Motor neuron (in vitro differentiated cells): ENCODE data around the gene MAP1B. TPM values are rescaled to one million over a fixed set of nuclear protein-coding genes. Genes with fewer than 3 reads are reported as not detected.

Experiments
- ATAC-seq, 8 experiments: fragments of 200-7000 bp; cut with Tn5 transposase; replicated peaks in 6 of 8; 2 replicates each; pipeline ENCODE4 v1.8.0; 2021; ENCODE audit warnings: mild to moderate bottlenecking in 8 of 8, moderate library complexity in 8 of 8
- H3K27ac ChIP-seq, 2 donors: fragments of 250-450 bp; sonication (Bioruptor Pico); 2 replicates each; pipeline ENCODE4 v1.9.0; 2021; ENCODE audit warnings: antibody characterized with exemption in 2 of 2, mild to moderate bottlenecking in 2 of 2, moderate library complexity in 1 of 2
- H3K4me1 ChIP-seq, 2 donors: fragments of 250-450 bp; sonication (Bioruptor Pico); replicated peaks in 1 of 2; 2 replicates each; pipeline ENCODE4 v1.6.1; 2021; ENCODE audit warnings: antibody characterized with exemption in 2 of 2, mild to moderate bottlenecking in 2 of 2, moderate library complexity in 1 of 2
- H3K4me3 ChIP-seq, 5 donors: fragments of 250-450 bp; sonication (Bioruptor Pico); 2 replicates each; pipeline ENCODE4 v1.9.0; 2021; ENCODE audit warnings: antibody characterized with exemption in 5 of 5, mild to moderate bottlenecking in 5 of 5, moderate library complexity in 4 of 5
- WGBS, 10 experiments: fragments of 450-650 bp; shearing (Covaris generic); methylation state at CpG; one replicate each; pipeline ENCODE4 v1.0.0; 2022; 5-methylcytosine and 5-hydroxymethylcytosine counted together
- in situ Hi-C, 9 experiments: fragments of 400-800 bp; cut with MboI; loops; one replicate each; pipeline ENCODE4 v1.15.0; 2021; ENCODE audit warnings: low sequenced_read_pairs in 9 of 9, low pct_unique_long_range_greater_than_20kb in 2 of 9; ENCODE audit not compliant: unreplicated experiment in 9 of 9
- total RNA-seq, 8 experiments: library from RNA; unstranded; fragments of 300-600 nt; gene quantifications; 2 replicates each; pipeline versions ENCODE4 v1.2.3 to v1.2.4, GENCODE V29; 2022

Gene MAP1B
- total RNA-seq, 8 experiments from 2014 or later: 36.3 to 576 (median 371) TPM

- 0% methylated on average over 2 to 7 of the region's 11 CpGs; no CpG with 5 or more reads in 7 of the 10 experiments for WGBS, 10 experiments
- in situ Hi-C loops: loop anchor here in 3 of 9 experiments (25.0 kb wide), 1 partner anchor 321 kb away; no protein-coding TSS in a partner anchor
- Histone ChIP-seq H3K4me1 (peaks cover 7 to 16% of the 10 kb centered on the region in 2 donors), H3K27ac (peak overlapping the region; percentile 95 to 96), H3K4me3 (peak overlapping the region; percentile 72 to 90 (median 75))
- ATAC-seq: peak in 7 of 8 experiments; percentile 2 to 21 (median 3)
These were observed 576 bp downstream of the MAP1B start for GRCh38 chr5:72107901-72108201.

DNA sequence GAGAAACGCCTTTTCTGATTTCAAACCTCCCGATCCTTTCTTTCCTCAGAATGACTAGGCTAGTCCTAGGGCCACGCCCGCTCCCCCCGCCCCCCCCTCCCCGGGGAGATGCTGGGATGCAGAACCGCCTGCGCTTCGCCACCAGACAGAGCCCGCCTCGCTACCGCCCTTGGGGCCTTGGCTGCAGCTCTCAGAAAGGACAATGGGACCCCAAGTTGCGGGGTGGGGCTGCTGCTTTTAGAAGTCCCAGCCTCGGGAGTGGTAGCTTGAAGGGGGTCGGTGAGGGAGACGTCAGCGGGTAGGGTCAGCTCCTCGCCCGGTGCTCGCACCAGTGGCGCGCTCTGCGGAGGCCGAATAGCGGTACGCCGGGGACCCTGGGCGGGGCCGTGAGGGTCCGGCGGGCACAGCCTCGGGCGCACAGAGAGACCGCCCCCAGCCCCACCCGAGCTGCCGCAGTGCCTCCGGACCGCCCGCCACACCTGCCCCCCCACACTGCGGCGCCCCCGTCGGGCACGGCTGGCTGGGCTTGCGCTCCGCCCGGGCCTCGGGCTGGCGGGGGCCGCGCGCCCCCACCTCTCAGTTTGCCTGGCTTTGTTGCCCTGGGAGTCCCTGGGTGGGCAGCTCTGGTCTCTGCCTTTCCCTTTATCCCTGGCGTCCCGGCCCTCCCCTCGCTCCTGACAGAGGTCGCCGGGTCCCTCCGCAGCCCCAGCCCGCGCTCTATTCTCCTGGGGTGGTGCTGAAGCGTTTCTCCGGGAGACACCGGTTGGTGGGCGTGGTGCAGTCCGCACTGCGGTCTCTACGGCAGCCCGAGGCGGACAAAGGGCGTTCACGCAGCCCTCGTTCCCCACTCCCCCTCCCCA lies 1.2 kb downstream of the MAP1B start:
- ATAC-seq: peak; percentile 37 to 65 (median 62)
- Histone ChIP-seq H3K27ac (peak overlapping the region; percentile 95 to 96), H3K4me3 (peak overlapping the region; percentile 72 to 90 (median 75)), H3K4me1 (peaks cover 13 to 21% of the 10 kb centered on the region in 2 donors)
- in situ Hi-C loops: loop anchor here in 3 of 9 experiments (25.0 kb wide), 1 partner anchor 321 kb away; no protein-coding TSS in a partner anchor
- 0 to 2% (median 0%) methylated on average over 1 to 12 of the region's 72 CpGs; no CpG with 5 or more reads in 4 of the 10 experiments for WGBS, 10 experiments

- Histone ChIP-seq H3K4me3 (peak overlapping the region; percentile 72 to 90 (median 75)), H3K4me1 (peaks cover 19 to 27% of the 10 kb centered on the region in 2 donors), H3K27ac (peak overlapping the region; percentile 95 to 96)
- 0 to 13% (median 0%) methylated on average over 1 to 2 of the region's 2 CpGs; no CpG with 5 or more reads in 4 of the 10 experiments for WGBS, 10 experiments
- no peak for ATAC-seq
- in situ Hi-C loops: loop anchor here in 3 of 9 experiments (25.0 kb wide), 1 partner anchor 322 kb away; no protein-coding TSS in a partner anchor
These were observed 1.8 kb downstream of the MAP1B start for GRCh38 chr5:72109062-72109411.

DNA sequence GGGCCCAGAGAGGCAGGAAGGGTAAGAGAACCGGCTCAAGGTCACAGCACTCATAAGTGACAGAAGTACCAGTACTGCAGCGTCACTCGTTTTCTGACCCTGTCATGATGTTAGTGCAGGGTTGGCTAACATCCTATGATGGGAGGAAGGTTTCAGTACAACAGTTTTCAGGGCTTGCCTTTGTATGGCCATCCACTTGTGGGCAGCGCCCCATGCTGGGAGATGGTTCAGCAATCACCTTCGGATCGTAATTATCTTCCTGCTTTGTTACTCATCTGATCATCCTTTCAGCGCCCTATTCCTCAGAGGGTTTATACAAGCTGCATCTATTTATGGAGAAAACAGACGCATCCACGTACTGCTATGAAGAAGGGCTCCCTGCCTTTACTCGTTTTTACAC lies 2.4 kb downstream of the MAP1B start:
- Histone ChIP-seq H3K27ac (peak overlapping the region; percentile 95 to 96), H3K4me1 (peaks cover 25 to 32% of the 10 kb centered on the region in 2 donors), H3K4me3 (peak overlapping the region; percentile 72 to 90 (median 75))
- in situ Hi-C loops: loop anchor here in 3 of 9 experiments (25.0 kb wide), 1 partner anchor 322 kb away; no protein-coding TSS in a partner anchor
- 0 to 71% (median 15%) methylated on average over 1 to 10 of the region's 10 CpGs; no CpG with 5 or more reads in 1 of the 10 experiments for WGBS, 10 experiments
- peak in 6 of 8 experiments; percentile 4 to 26 (median 14) for ATAC-seq

- ATAC-seq: peak in 1 of 8 experiments; percentile 2
- Histone ChIP-seq H3K27ac (peak overlapping the region; percentile 95 to 96), H3K4me1 (peaks cover 34 to 41% of the 10 kb centered on the region in 2 donors), H3K4me3 (peak overlapping the region; percentile 72 to 90 (median 75))
- in situ Hi-C loops: loop anchor here in 3 of 9 experiments (25.0 kb wide), 1 partner anchor 323 kb away; no protein-coding TSS in a partner anchor
- WGBS, 10 experiments: 0 to 72% (median 48%) methylated on average over 1 to 7 of the region's 9 CpGs; no CpG with 5 or more reads in 1 of the 10 experiments
These were observed 3.2 kb downstream of the MAP1B start for GRCh38 chr5:72110394-72111013.

DNA sequence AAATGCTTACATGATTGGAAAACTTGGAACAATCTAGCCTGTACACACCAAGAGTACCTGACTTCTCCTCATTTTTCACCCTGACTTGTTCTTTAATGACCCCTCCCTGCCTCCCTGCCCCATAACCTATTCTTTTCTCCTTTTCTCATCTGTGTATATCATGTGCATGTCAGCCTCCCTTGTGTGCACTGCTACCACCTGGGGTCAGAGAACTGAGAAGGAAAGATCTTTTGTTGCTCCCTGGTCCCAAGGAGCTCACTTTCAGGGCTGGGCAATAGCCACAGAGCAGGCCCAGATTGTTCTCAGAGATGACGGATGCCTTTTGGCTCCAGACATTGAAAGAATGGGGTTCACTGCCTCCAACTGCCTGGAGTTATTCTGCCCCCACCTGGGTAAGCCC lies 5.1 kb downstream of the MAP1B start:
- WGBS, 10 experiments: 0 to 60% (median 44%) methylated on average over 1 of the region's 1 CpG; no CpG with 5 or more reads in 5 of the 10 experiments
- Histone ChIP-seq H3K4me3 (peak overlapping the region; percentile 12 to 90 (median 74)), H3K4me1 (peaks cover 37 to 42% of the 10 kb centered on the region in 2 donors), H3K27ac (peak overlapping the region; percentile 28 to 44)
- no peak for ATAC-seq
- in situ Hi-C loops: loop anchor here in 3 of 9 experiments (25.0 kb wide), 1 partner anchor 325 kb away; no protein-coding TSS in a partner anchor

DNA sequence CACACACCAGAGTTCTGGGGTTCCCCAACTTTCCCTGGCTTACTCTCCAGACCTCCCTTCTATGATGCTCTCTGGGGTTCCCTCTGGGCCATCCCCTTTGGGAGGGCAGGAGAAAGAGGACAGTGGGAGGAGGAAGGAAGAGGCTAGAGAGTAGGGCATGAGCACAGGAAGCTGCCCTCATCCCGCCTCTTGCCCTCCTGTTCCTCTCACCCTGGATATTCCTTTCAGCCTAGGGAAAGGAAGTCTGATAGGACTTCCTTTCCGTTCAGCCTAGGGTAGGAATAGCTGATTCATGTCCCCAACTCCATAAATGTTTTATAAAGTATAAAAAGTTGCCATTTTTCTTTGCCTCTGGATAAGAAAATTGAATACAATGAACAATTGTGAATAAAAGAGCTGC lies 7.4 kb downstream of the MAP1B start:
- Histone ChIP-seq H3K27ac (no peak overlapping the region), H3K4me1 (peaks cover 37 to 42% of the 10 kb centered on the region in 2 donors), H3K4me3 (no peak overlapping the region)
- WGBS, 10 experiments: 86 to 100% (median 100%) methylated on average over 1 to 2 of the region's 2 CpGs; no CpG with 5 or more reads in 3 of the 10 experiments
- no peak for ATAC-seq
- in situ Hi-C loops: loop anchor here in 3 of 9 experiments (25.0 kb wide), 1 partner anchor 327 kb away; no protein-coding TSS in a partner anchor

- Histone ChIP-seq H3K4me1 (peaks cover 40 to 43% of the 10 kb centered on the region in 2 donors), H3K27ac (no peak overlapping the region), H3K4me3 (no peak overlapping the region)
- in situ Hi-C loops: loop anchor here in 3 of 9 experiments (25.0 kb wide), 1 partner anchor 328 kb away; no protein-coding TSS in a partner anchor
- no peak for ATAC-seq
These were observed 8.0 kb downstream of the MAP1B start for GRCh38 chr5:72115296-72115695.

GRCh38 chr5:72117307-72117706 lies 10.0 kb downstream of the MAP1B start:
- no peak overlapping the region for H3K4me3 ChIP-seq
- in situ Hi-C loops: loop anchor here in 3 of 9 experiments (25.0 kb wide), 1 partner anchor 330 kb away; no protein-coding TSS in a partner anchor
- peaks cover 55 to 58% of the 10 kb centered on the region in 2 donors for H3K4me1 ChIP-seq
- ATAC-seq: no peak
- no peak overlapping the region for H3K27ac ChIP-seq

- H3K27ac ChIP-seq: no peak overlapping the region
- no peak overlapping the region for H3K4me3 ChIP-seq
- peaks cover 61 to 62% of the 10 kb centered on the region in 2 donors for H3K4me1 ChIP-seq
- peak in 3 of 8 experiments; percentile 11 to 26 (median 23) for ATAC-seq
- in situ Hi-C loops: loop anchor here in 3 of 9 experiments (25.0 kb wide), 1 partner anchor 334 kb away; no protein-coding TSS in a partner anchor
- WGBS, 10 experiments: 0 to 86% (median 22%) methylated on average over 1 to 9 of the region's 12 CpGs; no CpG with 5 or more reads in 1 of the 10 experiments
These were observed 13.9 kb downstream of the MAP1B start for GRCh38 chr5:72121052-72121779.

- H3K27ac ChIP-seq: peak overlapping the region; percentile 20 to 25
- peaks cover 61 to 64% of the 10 kb centered on the region in 2 donors for H3K4me1 ChIP-seq
- peak overlapping the region in 1 of 5 donors; percentile 5 for H3K4me3 ChIP-seq
- in situ Hi-C loops: loop anchor here in 3 of 9 experiments (25.0 kb wide), 1 partner anchor 335 kb away; no protein-coding TSS in a partner anchor
- WGBS, 10 experiments: 7 to 100% (median 20%) methylated on average over 3 to 12 of the region's 12 CpGs; no CpG with 5 or more reads in 3 of the 10 experiments
- peak in 6 of 8 experiments; percentile 4 to 92 (median 86) for ATAC-seq
These were observed 14.6 kb downstream of the MAP1B start for GRCh38 chr5:72121780-72122445.
